Liver (tissue), 3 donors: Measurements from ENCODE around the gene NFATC4.

ENCODE experiments used
- EGR1 ChIP-seq, 2 donors: IDR thresholded peaks; 2 replicates each; pipeline ENCODE4 v1.6.1; 2016 to 2018; ENCODE audit warnings: antibody characterized with exemption in 2 of 2, low read depth in 2 of 2
- GABPA ChIP-seq, 2 donors: IDR thresholded peaks in 1 of 2; conservative IDR thresholded peaks in 1 of 2; 2 replicates each; pipeline ENCODE4 v1.6.1; 2016; ENCODE audit warnings: antibody characterized with exemption in 2 of 2, mild to moderate bottlenecking in 1 of 2, moderate library complexity in 1 of 2
- JUND ChIP-seq, 2 donors: IDR thresholded peaks; 2 replicates each; pipeline ENCODE4 v1.6.1; 2016; ENCODE audit warnings: antibody characterized with exemption in 2 of 2
- RAD21 ChIP-seq, 2 donors: IDR thresholded peaks; 2 replicates each; pipeline ENCODE4 v1.6.1; 2016; ENCODE audit warnings: antibody characterized with exemption in 2 of 2, mild to moderate bottlenecking in 2 of 2
- SP1 ChIP-seq: IDR thresholded peaks from 2 replicates; pipeline ENCODE4 v1.6.1; 2018; ENCODE audit warnings: antibody characterized with exemption, mild to moderate bottlenecking
- YY1 ChIP-seq: IDR thresholded peaks from 2 replicates; pipeline ENCODE4 v1.6.1; 2016; ENCODE audit warnings: antibody characterized with exemption, mild to moderate bottlenecking
- TF ChIP-seq, protein P1 (sequence below): fragments of 150-350 bp; IDR thresholded peaks from 2 replicates; pipeline ENCODE4 v1.5.1; 2017; ENCODE audit warnings: improper control_type of control experiment, low read depth, low read length; ENCODE audit not compliant: missing input control
- TF ChIP-seq, protein P2 (sequence below): IDR thresholded peaks from 2 replicates; pipeline ENCODE4 v1.6.1; 2016; ENCODE audit warnings: antibody characterized with exemption
- TF ChIP-seq, protein P3 (sequence below): IDR thresholded peaks from 2 replicates; pipeline ENCODE4 v1.6.1; 2016; ENCODE audit warnings: antibody characterized with exemption, mild to moderate bottlenecking
- TF ChIP-seq, protein P4 (sequence below): IDR thresholded peaks from 2 replicates; pipeline ENCODE4 v1.6.1; 2016; ENCODE audit warnings: antibody characterized with exemption
- donor health status: healthy.
- donor health status: healthy.

DNA sequence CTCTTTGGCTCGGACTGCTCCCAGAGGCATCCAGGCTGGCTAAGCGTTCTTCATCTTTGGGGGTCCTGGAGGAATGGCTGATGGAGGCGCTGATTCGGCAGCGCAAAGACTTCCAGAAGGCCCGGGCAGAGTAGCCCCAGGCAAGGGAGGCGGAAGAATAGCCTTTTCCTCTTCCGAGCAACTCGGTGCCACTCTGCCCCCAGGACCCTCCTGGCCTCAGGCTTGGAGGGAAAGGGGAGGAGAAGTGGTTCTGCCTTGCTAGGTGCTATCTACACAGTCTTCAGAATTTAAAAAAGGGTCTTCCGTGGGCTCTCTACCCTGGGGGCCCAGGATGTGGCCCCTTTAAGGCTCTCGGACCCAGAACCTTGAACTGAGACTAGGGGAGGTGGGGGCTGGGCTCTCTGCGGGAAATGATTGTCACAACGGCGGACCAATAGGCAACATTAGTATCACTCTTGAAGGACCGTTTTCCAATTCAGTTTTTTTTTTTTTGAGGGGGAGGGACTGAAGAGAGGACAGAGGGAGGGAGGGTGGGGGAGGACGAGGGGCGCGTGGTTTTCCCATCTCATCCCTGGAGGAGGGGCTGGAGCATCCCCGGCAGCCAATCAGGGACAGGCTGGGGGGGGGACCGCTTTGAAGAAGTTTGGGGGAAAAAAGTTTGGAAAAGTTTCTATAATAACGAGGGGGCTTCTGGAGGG lies at the start of gene NFATC4:
- TF ChIP-seq EGR1 (IDR thresholded peaks at IDR 0.05; ENCODE audit: low read depth in 2 of 2) (no peak), RAD21 (IDR thresholded peaks at IDR 0.05) (no peak), YY1 (no peak), SP1 (no peak), JUND (IDR thresholded peaks at IDR 0.05) (no peak), GABPA (IDR thresholded peaks at IDR 0.05 in 1 of 2, conservative IDR thresholded peaks at IDR 0.05 in 1 of 2) (no peak)
- TF ChIP-seq, protein P1, sequence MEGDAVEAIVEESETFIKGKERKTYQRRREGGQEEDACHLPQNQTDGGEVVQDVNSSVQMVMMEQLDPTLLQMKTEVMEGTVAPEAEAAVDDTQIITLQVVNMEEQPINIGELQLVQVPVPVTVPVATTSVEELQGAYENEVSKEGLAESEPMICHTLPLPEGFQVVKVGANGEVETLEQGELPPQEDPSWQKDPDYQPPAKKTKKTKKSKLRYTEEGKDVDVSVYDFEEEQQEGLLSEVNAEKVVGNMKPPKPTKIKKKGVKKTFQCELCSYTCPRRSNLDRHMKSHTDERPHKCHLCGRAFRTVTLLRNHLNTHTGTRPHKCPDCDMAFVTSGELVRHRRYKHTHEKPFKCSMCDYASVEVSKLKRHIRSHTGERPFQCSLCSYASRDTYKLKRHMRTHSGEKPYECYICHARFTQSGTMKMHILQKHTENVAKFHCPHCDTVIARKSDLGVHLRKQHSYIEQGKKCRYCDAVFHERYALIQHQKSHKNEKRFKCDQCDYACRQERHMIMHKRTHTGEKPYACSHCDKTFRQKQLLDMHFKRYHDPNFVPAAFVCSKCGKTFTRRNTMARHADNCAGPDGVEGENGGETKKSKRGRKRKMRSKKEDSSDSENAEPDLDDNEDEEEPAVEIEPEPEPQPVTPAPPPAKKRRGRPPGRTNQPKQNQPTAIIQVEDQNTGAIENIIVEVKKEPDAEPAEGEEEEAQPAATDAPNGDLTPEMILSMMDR, result no peak
- TF ChIP-seq, protein P2, sequence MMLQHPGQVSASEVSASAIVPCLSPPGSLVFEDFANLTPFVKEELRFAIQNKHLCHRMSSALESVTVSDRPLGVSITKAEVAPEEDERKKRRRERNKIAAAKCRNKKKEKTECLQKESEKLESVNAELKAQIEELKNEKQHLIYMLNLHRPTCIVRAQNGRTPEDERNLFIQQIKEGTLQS, result no peak
- TF ChIP-seq, protein P3, sequence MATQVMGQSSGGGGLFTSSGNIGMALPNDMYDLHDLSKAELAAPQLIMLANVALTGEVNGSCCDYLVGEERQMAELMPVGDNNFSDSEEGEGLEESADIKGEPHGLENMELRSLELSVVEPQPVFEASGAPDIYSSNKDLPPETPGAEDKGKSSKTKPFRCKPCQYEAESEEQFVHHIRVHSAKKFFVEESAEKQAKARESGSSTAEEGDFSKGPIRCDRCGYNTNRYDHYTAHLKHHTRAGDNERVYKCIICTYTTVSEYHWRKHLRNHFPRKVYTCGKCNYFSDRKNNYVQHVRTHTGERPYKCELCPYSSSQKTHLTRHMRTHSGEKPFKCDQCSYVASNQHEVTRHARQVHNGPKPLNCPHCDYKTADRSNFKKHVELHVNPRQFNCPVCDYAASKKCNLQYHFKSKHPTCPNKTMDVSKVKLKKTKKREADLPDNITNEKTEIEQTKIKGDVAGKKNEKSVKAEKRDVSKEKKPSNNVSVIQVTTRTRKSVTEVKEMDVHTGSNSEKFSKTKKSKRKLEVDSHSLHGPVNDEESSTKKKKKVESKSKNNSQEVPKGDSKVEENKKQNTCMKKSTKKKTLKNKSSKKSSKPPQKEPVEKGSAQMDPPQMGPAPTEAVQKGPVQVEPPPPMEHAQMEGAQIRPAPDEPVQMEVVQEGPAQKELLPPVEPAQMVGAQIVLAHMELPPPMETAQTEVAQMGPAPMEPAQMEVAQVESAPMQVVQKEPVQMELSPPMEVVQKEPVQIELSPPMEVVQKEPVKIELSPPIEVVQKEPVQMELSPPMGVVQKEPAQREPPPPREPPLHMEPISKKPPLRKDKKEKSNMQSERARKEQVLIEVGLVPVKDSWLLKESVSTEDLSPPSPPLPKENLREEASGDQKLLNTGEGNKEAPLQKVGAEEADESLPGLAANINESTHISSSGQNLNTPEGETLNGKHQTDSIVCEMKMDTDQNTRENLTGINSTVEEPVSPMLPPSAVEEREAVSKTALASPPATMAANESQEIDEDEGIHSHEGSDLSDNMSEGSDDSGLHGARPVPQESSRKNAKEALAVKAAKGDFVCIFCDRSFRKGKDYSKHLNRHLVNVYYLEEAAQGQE, result no peak
- TF ChIP-seq, protein P4, sequence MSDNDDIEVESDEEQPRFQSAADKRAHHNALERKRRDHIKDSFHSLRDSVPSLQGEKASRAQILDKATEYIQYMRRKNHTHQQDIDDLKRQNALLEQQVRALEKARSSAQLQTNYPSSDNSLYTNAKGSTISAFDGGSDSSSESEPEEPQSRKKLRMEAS, result no peak
